Ovary (tissue), 9 donors: ENCODE measurements around the gene PRKCSH. TPM values are rescaled to one million over a fixed set of nuclear protein-coding genes. Genes with fewer than 3 reads are reported as not detected.

Source experiments
- DNase-seq, 5 donors: peaks; one replicate each; pipeline ENCODE4 v3.0.0-alpha.2; 2019 to 2020
- H3K27ac ChIP-seq, 2 donors: fragments of 200-600 bp; one replicate each; pipeline versions ENCODE4 v1.5.1 to v1.8.0; 2019 to 2022
- H3K27me3 ChIP-seq: fragments of 200-600 bp; one replicate; pipeline ENCODE4 v1.8.0; 2022
- H3K36me3 ChIP-seq: fragments of 200-600 bp; sonication (generic); one replicate; pipeline ENCODE4 v1.5.1; 2019
- H3K4me1 ChIP-seq: one replicate; pipeline ENCODE4 v1.8.1; 2013; ENCODE audit warnings: mild to moderate bottlenecking, moderate library complexity; ENCODE audit not compliant: insufficient read depth
- H3K4me3 ChIP-seq: fragments of 200-600 bp; sonication (generic); one replicate; pipeline ENCODE4 v1.5.1; 2017
- H3K9me3 ChIP-seq, 2 donors: fragments of 200-600 bp in 1 of 2; sonication (generic) in 1 of 2; one replicate each; pipeline versions ENCODE4 v1.5.1 to v1.8.1; 2013 to 2019; ENCODE audit warnings: mild to moderate bottlenecking in 1 of 2, moderate library complexity in 1 of 2
- EP300 ChIP-seq: sonication (generic); formaldehyde crosslinking; IDR thresholded peaks from one replicate; pipeline ENCODE4 v1.6.1; 2017; ENCODE audit warnings: antibody characterized with exemption
- POLR2A ChIP-seq: fragments of 450-650 bp; IDR thresholded peaks from one replicate; pipeline ENCODE4 v1.6.1; 2017; ENCODE audit warnings: antibody characterized with exemption, mild to moderate bottlenecking, moderate library complexity
- WGBS, 3 donors: extraction: QIAGEN DNeasy Blood & Tissue Kit in 1 of 3; methylation state at CpG; one replicate each; pipeline versions ENCODE4 v1.1.5 to v1.1.7; 2013 to 2017; 5-methylcytosine and 5-hydroxymethylcytosine counted together
- intact Hi-C, 4 donors: fragments of 100-400 bp; cut with DNase I; formaldehyde crosslinking; loops; one replicate each; pipeline versions ENCODE4 v1.11.0 to v1.15.1; 2022 to 2023
- polyA plus RNA-seq, 2 donors: library from polyadenylated mRNA; stranded (reverse); fragments of 200-250 nt in 1 of 2; fragments of 350-450 nt in 1 of 2; fragmentation: Illumina TruSeq in 1 of 2; extraction: RNeasy Lipid Tissue Mini Kit (QIAGEN cat#74804) in 1 of 2; gene quantifications; one replicate each; pipeline ENCODE4 v1.2.3, GENCODE V29; 2013 to 2014
- total RNA-seq, 7 donors: library from RNA; depleted of rRNA in 2 of 7; stranded (reverse); fragments of >200 nt in 2 of 7; fragmentation: NEBNext Ultra II Directional in 3 of 7; extraction: Animal tissue kit (Norgen Biotek cat#: 25700) in 3 of 7; gene quantifications; one replicate each; pipeline versions ENCODE4 v1.1.0 to v1.2.4, GENCODE V29; 2016 to 2023
- TF ChIP-seq, protein P1 (sequence below), 3 donors: fragments of 450-650 bp in 2 of 3; fragments of 200-600 bp in 1 of 3; IDR thresholded peaks; one replicate each; pipeline versions ENCODE4 v1.5.1 to v1.8.0; 2016 to 2022; ENCODE audit warnings: antibody characterized with exemption in 3 of 3, mild to moderate bottlenecking in 1 of 3
- donor health status: DM: no; HTN: no; CAD: no; lungs with moderate emphysema.
- donor health status: DM: no; HTN: no; CAD: no.
- donor health status: Bipolar disorder and iron deficiency.
- donor health status: DM: yes; HTN: yes; CAD: no.
- donor health status: DM: no; HTN: no; CAD: no.
- donor health status: DM: yes; HTN: yes; CAD: no.

PRKCSH gene
- total and polyA plus RNA-seq, 9 donors = 76.5 to 338 (median 270) TPM

DNA sequence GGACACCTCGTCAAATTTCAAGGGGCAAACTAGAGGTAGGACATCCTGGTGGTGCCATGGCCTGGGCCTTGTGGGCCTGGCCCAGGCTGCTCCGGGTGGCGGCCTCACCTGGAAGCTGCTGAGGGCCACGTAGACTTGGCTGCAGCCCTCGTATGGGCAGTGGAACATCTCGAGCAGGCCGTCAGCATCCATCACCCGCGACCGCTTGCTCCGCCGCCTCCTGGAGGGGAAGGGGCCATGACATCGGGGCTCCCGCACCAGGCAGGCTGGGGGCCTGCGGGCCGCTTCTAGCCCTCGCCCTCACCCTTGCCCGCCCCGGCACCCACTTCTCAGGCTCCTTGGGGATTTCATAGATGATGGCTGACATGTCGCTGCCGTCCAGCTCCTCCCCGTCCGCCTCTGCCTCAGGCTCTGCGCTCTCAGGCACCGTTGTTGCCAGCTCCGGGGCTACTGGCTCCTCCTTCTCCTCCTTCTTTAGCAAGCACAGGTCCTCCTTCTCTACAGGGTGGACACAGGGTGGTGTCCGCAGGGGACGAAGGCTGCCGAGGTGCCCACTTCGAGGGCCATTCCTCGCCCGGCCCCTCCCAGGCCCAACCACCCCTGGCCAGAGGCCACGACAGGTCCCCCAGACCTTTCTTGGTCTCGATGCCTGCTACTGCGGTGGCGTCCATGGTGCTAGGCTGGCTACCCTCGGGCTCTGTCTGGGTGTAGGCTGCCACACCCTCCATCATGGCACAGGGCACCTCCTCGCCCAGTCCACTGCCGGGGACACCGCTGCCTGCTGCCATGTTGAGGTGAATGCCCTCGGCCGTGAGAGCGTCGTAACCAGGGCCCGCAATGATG lies 51.4 kb downstream of the PRKCSH start:
- DNase-seq = no peak
- no peak overlapping the region for H3K27ac ChIP-seq
- WGBS, 3 donors = 89 to 93% (median 90%) methylated on average over 45 of the region's 45 CpGs
- no peak overlapping the region for H3K4me3 ChIP-seq
- no peaks in the 10 kb centered on the region for H3K9me3 ChIP-seq
- H3K4me1 ChIP-seq = peaks cover 6% of the 10 kb centered on the region
- peaks cover 3% of the 10 kb centered on the region for H3K27me3 ChIP-seq
- intact Hi-C loops = loop anchor here in 2 of 4 donors (10.0 kb wide), 2 partner anchors 102 to 192 kb away; partner anchors contain the start of genes EPOR (in 1 of the 2) and TSPAN16 (in 1 of the 2)
- TF ChIP-seq POLR2A (no peak), EP300 (no peak)
- TF ChIP-seq, protein P1, sequence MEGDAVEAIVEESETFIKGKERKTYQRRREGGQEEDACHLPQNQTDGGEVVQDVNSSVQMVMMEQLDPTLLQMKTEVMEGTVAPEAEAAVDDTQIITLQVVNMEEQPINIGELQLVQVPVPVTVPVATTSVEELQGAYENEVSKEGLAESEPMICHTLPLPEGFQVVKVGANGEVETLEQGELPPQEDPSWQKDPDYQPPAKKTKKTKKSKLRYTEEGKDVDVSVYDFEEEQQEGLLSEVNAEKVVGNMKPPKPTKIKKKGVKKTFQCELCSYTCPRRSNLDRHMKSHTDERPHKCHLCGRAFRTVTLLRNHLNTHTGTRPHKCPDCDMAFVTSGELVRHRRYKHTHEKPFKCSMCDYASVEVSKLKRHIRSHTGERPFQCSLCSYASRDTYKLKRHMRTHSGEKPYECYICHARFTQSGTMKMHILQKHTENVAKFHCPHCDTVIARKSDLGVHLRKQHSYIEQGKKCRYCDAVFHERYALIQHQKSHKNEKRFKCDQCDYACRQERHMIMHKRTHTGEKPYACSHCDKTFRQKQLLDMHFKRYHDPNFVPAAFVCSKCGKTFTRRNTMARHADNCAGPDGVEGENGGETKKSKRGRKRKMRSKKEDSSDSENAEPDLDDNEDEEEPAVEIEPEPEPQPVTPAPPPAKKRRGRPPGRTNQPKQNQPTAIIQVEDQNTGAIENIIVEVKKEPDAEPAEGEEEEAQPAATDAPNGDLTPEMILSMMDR (IDR thresholded peaks at IDR 0.05) = no peak
- no peaks in the 10 kb centered on the region for H3K36me3 ChIP-seq

DNA sequence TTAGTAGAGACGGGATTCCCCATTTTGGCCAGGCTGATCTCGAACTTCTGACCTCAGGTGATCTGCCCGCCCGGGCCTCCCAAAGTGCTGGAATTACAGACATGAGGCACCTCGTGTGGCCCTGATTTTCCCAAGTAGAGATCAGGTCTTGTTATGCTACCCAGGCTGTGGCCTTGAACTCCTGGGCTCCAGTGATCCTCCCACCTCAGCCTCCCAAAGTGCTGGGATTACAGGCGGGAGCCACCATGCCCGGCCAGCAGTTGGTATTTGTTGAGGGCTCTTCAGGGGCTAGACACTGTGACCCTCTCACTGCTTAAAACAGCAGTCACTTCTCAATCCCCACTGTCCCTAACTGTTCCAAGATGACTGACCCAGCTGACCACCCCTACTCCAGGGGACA lies 53.9 kb downstream of the PRKCSH start:
- Histone ChIP-seq H3K36me3 (no peaks in the 10 kb centered on the region), H3K4me1 (no peaks in the 10 kb centered on the region), H3K27ac (no peak overlapping the region), H3K9me3 (no peaks in the 10 kb centered on the region), H3K4me3 (no peak overlapping the region), H3K27me3 (no peaks in the 10 kb centered on the region)
- intact Hi-C loops = loop anchor here in 2 of 4 donors (10.0 kb wide), 2 partner anchors 105 to 195 kb away; partner anchors contain the start of genes EPOR (in 1 of the 2) and TSPAN16 (in 1 of the 2)
- no peak for DNase-seq
- 84 to 95% (median 87%) methylated on average over 7 of the region's 7 CpGs for WGBS, 3 donors
- TF ChIP-seq EP300 (no peak), POLR2A (no peak)
- TF ChIP-seq, protein P1 (IDR thresholded peaks at IDR 0.05) = no peak

DNA sequence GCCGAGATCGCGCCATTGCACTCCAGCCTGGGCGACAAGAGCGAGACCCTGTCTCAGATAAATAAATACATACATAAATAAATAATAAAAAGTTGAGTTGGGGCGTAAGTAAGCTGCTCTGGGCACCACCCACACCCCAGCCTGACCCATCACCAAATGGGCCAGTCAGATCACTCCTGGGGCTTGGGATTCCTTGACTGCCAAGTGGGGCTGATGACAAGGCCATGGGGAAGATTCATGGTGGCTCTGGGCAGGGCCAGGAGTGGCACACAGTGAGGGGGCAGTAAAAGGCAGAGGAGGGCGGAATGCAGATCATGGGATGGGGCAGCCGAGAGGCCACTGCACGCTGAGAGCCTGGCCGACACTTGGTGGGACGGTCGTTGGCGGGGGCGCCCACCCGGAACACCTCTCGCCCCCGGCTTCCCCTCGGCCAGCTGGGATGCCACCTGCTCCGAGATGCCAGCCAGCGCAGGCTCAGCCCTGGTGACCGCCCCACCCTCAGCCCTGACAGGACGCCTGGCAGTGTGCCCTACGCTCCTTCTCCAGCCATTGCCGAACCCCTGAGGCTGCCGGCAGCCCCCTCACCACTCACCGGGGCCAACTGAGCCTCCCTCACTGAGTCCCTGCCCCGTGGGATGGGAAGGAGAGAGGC lies 59.3 kb downstream of the PRKCSH start:
- Histone ChIP-seq H3K4me1 (no peaks in the 10 kb centered on the region), H3K9me3 (no peaks in the 10 kb centered on the region), H3K4me3 (no peak overlapping the region), H3K27ac (no peak overlapping the region), H3K36me3 (no peaks in the 10 kb centered on the region), H3K27me3 (no peaks in the 10 kb centered on the region)
- no peak for DNase-seq
- WGBS, 3 donors = 89 to 91% (median 90%) methylated on average over 27 of the region's 27 CpGs
- TF ChIP-seq, protein P1 (IDR thresholded peaks at IDR 0.05) = no peak
- no peak for TF ChIP-seq EP300
- TF ChIP-seq POLR2A = no peak
- intact Hi-C loops = loop anchor here in 3 of 4 donors (5.0 to 10.0 kb wide), 2 partner anchors 90 to 93 kb away; no protein-coding TSS in a partner anchor

DNA sequence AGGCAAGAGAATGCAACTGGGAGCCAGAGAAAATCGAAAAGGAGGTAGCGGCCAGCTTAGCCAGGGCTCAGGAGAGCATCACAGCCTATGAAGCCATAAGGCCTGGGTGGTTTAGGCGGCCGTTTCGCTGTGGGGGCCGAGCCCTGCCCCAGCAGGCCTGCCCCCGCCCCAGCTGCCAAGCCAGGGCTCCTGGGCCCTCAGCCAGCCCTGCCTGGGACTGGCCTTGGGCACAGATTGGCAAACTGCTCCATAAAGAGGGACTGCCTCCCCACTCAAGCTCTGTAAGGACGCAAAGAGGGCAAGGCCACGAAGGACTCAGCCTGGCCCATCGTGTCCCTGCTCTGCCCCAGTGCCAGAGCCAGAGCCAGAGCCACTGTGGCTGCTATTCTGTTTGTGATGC lies 60.0 kb downstream of the PRKCSH start:
- no peak for DNase-seq
- H3K4me1 ChIP-seq = no peaks in the 10 kb centered on the region
- H3K4me3 ChIP-seq = no peak overlapping the region
- no peaks in the 10 kb centered on the region for H3K36me3 ChIP-seq
- no peak overlapping the region for H3K27ac ChIP-seq
- no peaks in the 10 kb centered on the region for H3K9me3 ChIP-seq
- no peaks in the 10 kb centered on the region for H3K27me3 ChIP-seq
- WGBS, 3 donors = 82 to 87% (median 84%) methylated on average over 10 of the region's 10 CpGs
- intact Hi-C loops = loop anchor here in 3 of 4 donors (5.0 to 10.0 kb wide), 2 partner anchors 89 to 92 kb away; no protein-coding TSS in a partner anchor
- TF ChIP-seq EP300 = no peak
- TF ChIP-seq POLR2A = no peak
- TF ChIP-seq, protein P1 (IDR thresholded peaks at IDR 0.05) = no peak
